ENCODE data around the gene POLR2A. TPM values are rescaled to one million over a fixed set of nuclear protein-coding genes. Genes with fewer than 3 reads are reported as not detected.

The POLR2A gene
- total RNA-seq, 1 donor from 2014 or later, result 198 TPM

DNA sequence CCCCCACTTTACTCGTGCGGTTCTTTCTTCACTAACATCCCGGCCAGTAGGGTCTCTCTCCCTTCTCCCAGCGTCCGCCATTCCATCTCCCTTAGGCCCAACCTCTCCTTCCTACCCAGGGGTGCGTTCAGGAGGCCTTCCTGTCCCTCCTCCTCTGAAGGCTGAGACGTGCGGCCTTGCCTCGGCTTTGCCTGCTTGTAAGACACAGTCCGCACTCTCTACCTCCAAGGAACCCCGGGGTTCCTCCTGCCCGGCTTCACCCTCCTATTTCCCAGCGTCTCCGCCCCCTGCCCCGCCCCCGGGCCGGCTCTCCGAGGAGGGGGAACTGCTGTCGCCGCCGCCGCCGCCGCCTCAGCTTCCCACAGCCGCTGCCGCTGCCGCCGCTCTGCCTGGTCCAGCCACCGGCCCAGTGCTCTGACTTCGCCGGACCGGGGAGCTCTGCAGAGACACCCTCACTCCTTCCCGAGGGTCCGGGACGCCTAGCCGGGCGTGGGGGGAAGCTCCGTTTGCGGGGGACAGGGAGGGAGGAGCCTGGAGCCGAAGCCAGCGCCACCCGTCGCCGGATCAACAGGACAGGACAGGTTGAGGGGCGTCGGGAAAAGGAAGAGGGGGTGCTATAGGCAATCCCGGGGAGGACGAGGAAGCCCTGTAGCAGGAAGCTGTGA, 46.1 kb upstream of the POLR2A start:
- H3K27me3 Mint-ChIP-seq (ENCODE audit: unreplicated experiment), result peaks cover 26% of the 10 kb centered on the region
- peak overlapping the region; percentile 55 for H3K27ac Mint-ChIP-seq (ENCODE audit: unreplicated experiment)
- peaks cover 36% of the 10 kb centered on the region for H3K4me1 Mint-ChIP-seq (ENCODE audit: unreplicated experiment)
- peak overlapping the region; percentile 89 for H3K4me3 Mint-ChIP-seq (ENCODE audit: unreplicated experiment)
- peak; percentile 68 for DNase-seq (ENCODE audit: low spot score)
- TF ChIP-seq, protein P1, sequence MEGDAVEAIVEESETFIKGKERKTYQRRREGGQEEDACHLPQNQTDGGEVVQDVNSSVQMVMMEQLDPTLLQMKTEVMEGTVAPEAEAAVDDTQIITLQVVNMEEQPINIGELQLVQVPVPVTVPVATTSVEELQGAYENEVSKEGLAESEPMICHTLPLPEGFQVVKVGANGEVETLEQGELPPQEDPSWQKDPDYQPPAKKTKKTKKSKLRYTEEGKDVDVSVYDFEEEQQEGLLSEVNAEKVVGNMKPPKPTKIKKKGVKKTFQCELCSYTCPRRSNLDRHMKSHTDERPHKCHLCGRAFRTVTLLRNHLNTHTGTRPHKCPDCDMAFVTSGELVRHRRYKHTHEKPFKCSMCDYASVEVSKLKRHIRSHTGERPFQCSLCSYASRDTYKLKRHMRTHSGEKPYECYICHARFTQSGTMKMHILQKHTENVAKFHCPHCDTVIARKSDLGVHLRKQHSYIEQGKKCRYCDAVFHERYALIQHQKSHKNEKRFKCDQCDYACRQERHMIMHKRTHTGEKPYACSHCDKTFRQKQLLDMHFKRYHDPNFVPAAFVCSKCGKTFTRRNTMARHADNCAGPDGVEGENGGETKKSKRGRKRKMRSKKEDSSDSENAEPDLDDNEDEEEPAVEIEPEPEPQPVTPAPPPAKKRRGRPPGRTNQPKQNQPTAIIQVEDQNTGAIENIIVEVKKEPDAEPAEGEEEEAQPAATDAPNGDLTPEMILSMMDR (IDR thresholded peaks at IDR 0.05; ENCODE audit: unreplicated experiment), result no peak
- no peaks in the 10 kb centered on the region for H3K36me3 Mint-ChIP-seq (ENCODE audit: low read depth, unreplicated experiment)
- no peaks in the 10 kb centered on the region for H3K9me3 Mint-ChIP-seq (ENCODE audit: unreplicated experiment)

- Mint-ChIP-seq H3K27ac (ENCODE audit: unreplicated experiment) (peak overlapping the region; percentile 55), H3K27me3 (ENCODE audit: unreplicated experiment) (peaks cover 28% of the 10 kb centered on the region), H3K9me3 (ENCODE audit: unreplicated experiment) (no peaks in the 10 kb centered on the region), H3K36me3 (ENCODE audit: low read depth, unreplicated experiment) (no peaks in the 10 kb centered on the region), H3K4me3 (ENCODE audit: unreplicated experiment) (peak overlapping the region; percentile 86), H3K4me1 (ENCODE audit: unreplicated experiment) (peaks cover 38% of the 10 kb centered on the region)
- TF ChIP-seq, protein P1 (IDR thresholded peaks at IDR 0.05; ENCODE audit: unreplicated experiment), result no peak
- DNase-seq (ENCODE audit: low spot score), result no peak
Measured at GRCh38 chr17:7438656-7439460, 45.3 kb upstream of the POLR2A start.

DNA sequence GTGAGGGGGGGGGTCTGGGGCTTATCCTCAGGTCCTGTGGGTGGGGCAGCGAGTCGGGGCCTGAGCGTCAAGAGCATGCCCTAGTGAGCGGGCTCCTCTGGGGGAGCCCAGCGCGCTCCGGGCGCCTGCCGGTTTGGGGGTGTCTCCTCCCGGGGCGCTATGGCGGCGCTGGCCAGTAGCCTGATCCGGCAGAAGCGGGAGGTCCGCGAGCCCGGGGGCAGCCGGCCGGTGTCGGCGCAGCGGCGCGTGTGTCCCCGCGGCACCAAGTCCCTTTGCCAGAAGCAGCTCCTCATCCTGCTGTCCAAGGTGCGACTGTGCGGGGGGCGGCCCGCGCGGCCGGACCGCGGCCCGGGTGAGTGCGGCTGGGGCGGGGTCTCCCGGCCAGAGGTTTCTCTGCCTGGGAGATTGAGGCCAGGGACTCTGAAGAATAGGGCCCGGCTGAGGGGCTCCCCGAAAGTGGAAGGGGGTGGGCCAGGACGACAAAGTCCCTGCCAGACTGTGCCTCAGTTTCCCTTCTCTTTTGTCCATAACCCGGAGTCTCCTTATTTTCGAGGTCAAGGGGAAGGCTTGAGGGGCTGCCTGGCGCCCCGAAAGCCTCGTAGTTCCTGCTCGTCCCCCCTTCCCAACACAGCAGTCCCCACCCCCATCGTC, 44.6 kb upstream of the POLR2A start, which contains the start of gene FGF11:
FGF11 (plus strand) TSS at position 51 of the 651 bp plus-strand sequence; CDS start at position 160, 109 bp downstream.
- Mint-ChIP-seq H3K4me1 (ENCODE audit: unreplicated experiment) (peaks cover 40% of the 10 kb centered on the region), H3K27ac (ENCODE audit: unreplicated experiment) (peak within 1 kb of the TSS; percentile 72), H3K9me3 (ENCODE audit: unreplicated experiment) (no peaks in the 10 kb centered on the region), H3K4me3 (ENCODE audit: unreplicated experiment) (peak within 1 kb of the TSS; percentile 92), H3K36me3 (ENCODE audit: low read depth, unreplicated experiment) (no peaks in the 10 kb centered on the region), H3K27me3 (ENCODE audit: unreplicated experiment) (peaks cover 28% of the 10 kb centered on the region)
- TF ChIP-seq, protein P1 (IDR thresholded peaks at IDR 0.05; ENCODE audit: unreplicated experiment), result no peak
- peak; percentile 31 for DNase-seq (ENCODE audit: low spot score)

GRCh38 chr17:7440113-7440833, 43.9 kb upstream of the POLR2A start:
- Mint-ChIP-seq H3K4me3 (ENCODE audit: unreplicated experiment) (peak overlapping the region; percentile 92), H3K27me3 (ENCODE audit: unreplicated experiment) (peaks cover 29% of the 10 kb centered on the region), H3K9me3 (ENCODE audit: unreplicated experiment) (no peaks in the 10 kb centered on the region), H3K27ac (ENCODE audit: unreplicated experiment) (peak overlapping the region; percentile 72), H3K4me1 (ENCODE audit: unreplicated experiment) (peaks cover 36% of the 10 kb centered on the region), H3K36me3 (ENCODE audit: low read depth, unreplicated experiment) (no peaks in the 10 kb centered on the region)
- no peak for DNase-seq (ENCODE audit: low spot score)
- TF ChIP-seq, protein P1 (IDR thresholded peaks at IDR 0.05; ENCODE audit: unreplicated experiment), result no peak

All from endothelial cell (in vitro differentiated cells).